HEK293 (cell line): Measurements from ENCODE around the gene CD274.
A peak's percentile ranks its signal among the peaks of the same experiment; 100 is the strongest.

Experiments
- GLI4 ChIP-seq: fragments of 450-650 bp; formaldehyde crosslinking; IDR thresholded peaks from 2 replicates; pipeline ENCODE4 v1.5.1; 2016; ENCODE audit warnings: missing biosample characterization, missing genetic modification characterization
- HOXD13 ChIP-seq: sonication (generic); formaldehyde crosslinking; IDR thresholded peaks from 2 replicates; pipeline ENCODE4 v1.8.0; 2022; ENCODE audit warnings: missing genetic modification reagents, borderline replicate concordance
- KLF16 ChIP-seq: fragments of 450-650 bp; formaldehyde crosslinking; IDR thresholded peaks from 2 replicates; pipeline ENCODE4 v1.5.1; 2017; ENCODE audit warnings: missing biosample characterization, missing genetic modification characterization
- KLF8 ChIP-seq: fragments of 450-650 bp; formaldehyde crosslinking; IDR thresholded peaks from 2 replicates; pipeline ENCODE4 v1.5.1; 2016; ENCODE audit warnings: missing biosample characterization, missing genetic modification characterization
- YY1 ChIP-seq: fragments of 450-650 bp; formaldehyde crosslinking; IDR thresholded peaks from 2 replicates; pipeline ENCODE4 v1.5.1; 2018; ENCODE audit warnings: missing biosample characterization, missing genetic modification characterization
- ZBTB20 ChIP-seq: fragments of 450-650 bp; formaldehyde crosslinking; IDR thresholded peaks from 2 replicates; pipeline ENCODE4 v1.5.1; 2016; ENCODE audit warnings: missing biosample characterization, missing genetic modification characterization
- ZFP37 ChIP-seq: fragments of 450-650 bp; formaldehyde crosslinking; IDR thresholded peaks from 2 replicates; pipeline ENCODE4 v1.5.1; 2016; ENCODE audit warnings: missing biosample characterization, missing genetic modification characterization
- ZNF112 ChIP-seq: fragments of 450-650 bp; formaldehyde crosslinking; IDR thresholded peaks from 2 replicates; pipeline ENCODE4 v1.5.0; 2017; ENCODE audit warnings: missing biosample characterization, missing genetic modification characterization
- ZNF169 ChIP-seq: fragments of 450-650 bp; formaldehyde crosslinking; IDR thresholded peaks from 2 replicates; pipeline ENCODE4 v1.5.1; 2016; ENCODE audit warnings: missing biosample characterization, missing genetic modification characterization
- ZNF239 ChIP-seq: fragments of 450-650 bp; formaldehyde crosslinking; IDR thresholded peaks from 2 replicates; pipeline ENCODE4 v1.5.1; 2016; ENCODE audit warnings: missing biosample characterization, missing genetic modification characterization
- ZNF341 ChIP-seq: fragments of 450-650 bp; formaldehyde crosslinking; IDR thresholded peaks from 2 replicates; pipeline ENCODE4; 2016; ENCODE audit warnings: low read depth, missing biosample characterization, missing genetic modification characterization
- ZNF530 ChIP-seq: fragments of 450-650 bp; formaldehyde crosslinking; IDR thresholded peaks from 2 replicates; pipeline ENCODE4 v1.5.1; 2016; ENCODE audit warnings: low read depth, missing biosample characterization, missing genetic modification characterization
- ZNF560 ChIP-seq: fragments of 450-650 bp; formaldehyde crosslinking; IDR thresholded peaks from 2 replicates; pipeline ENCODE4 v1.5.1; 2017; ENCODE audit warnings: missing biosample characterization, missing genetic modification characterization, borderline replicate concordance
- ZNF561 ChIP-seq: fragments of 450-650 bp; IDR thresholded peaks from 2 replicates; pipeline ENCODE4 v1.5.1; 2018; ENCODE audit warnings: missing biosample characterization, missing genetic modification characterization, borderline replicate concordance
- ZNF596 ChIP-seq: fragments of 450-650 bp; IDR thresholded peaks from 2 replicates; pipeline ENCODE4 v1.5.0; 2018; ENCODE audit warnings: missing biosample characterization, mild to moderate bottlenecking, missing genetic modification characterization, moderate library complexity
- ZNF600 ChIP-seq: fragments of 450-650 bp; formaldehyde crosslinking; IDR thresholded peaks from 2 replicates; pipeline ENCODE4 v1.5.1; 2016; ENCODE audit warnings: missing biosample characterization, missing genetic modification characterization
- ZNF610 ChIP-seq: fragments of 450-650 bp; formaldehyde crosslinking; IDR thresholded peaks from 2 replicates; pipeline ENCODE4 v1.5.1; 2016; ENCODE audit warnings: missing biosample characterization, missing genetic modification characterization, borderline replicate concordance
- ZNF624 ChIP-seq: fragments of 450-650 bp; formaldehyde crosslinking; IDR thresholded peaks from 2 replicates; pipeline ENCODE4 v1.5.1; 2017; ENCODE audit warnings: missing biosample characterization, missing genetic modification characterization
- ZNF830 ChIP-seq: fragments of 450-650 bp; IDR thresholded peaks from 2 replicates; pipeline ENCODE4 v1.5.0; 2018; ENCODE audit warnings: missing biosample characterization, missing genetic modification characterization, low read depth, mild to moderate bottlenecking, moderate library complexity
- ZNF843 ChIP-seq: fragments of 450-650 bp; formaldehyde crosslinking; IDR thresholded peaks from 2 replicates; pipeline ENCODE4 v1.5.1; 2016; ENCODE audit warnings: missing biosample characterization, missing genetic modification characterization
- ZXDB ChIP-seq: fragments of 450-650 bp; formaldehyde crosslinking; IDR thresholded peaks from 2 replicates; pipeline ENCODE4 v1.5.1; 2016; ENCODE audit warnings: missing biosample characterization, missing genetic modification characterization
- TF ChIP-seq, protein P1 (sequence below): fragments of 450-650 bp; formaldehyde crosslinking; IDR thresholded peaks from 2 replicates; pipeline ENCODE4 v1.5.1; 2016; ENCODE audit warnings: missing biosample characterization, missing genetic modification characterization
- TF ChIP-seq, protein P2 (sequence below): fragments of 450-650 bp; formaldehyde crosslinking; IDR thresholded peaks from 2 replicates; pipeline ENCODE4 v1.5.1; 2017; ENCODE audit warnings: missing biosample characterization, missing genetic modification characterization
- TF ChIP-seq, protein P3 (sequence below): fragments of 450-650 bp; formaldehyde crosslinking; IDR thresholded peaks from 2 replicates; pipeline ENCODE4 v1.5.1; 2016; ENCODE audit warnings: missing biosample characterization, missing genetic modification characterization
- TF ChIP-seq, protein P4 (sequence below): fragments of 450-650 bp; formaldehyde crosslinking; IDR thresholded peaks from 2 replicates; pipeline ENCODE4 v1.5.1; 2016; ENCODE audit warnings: missing biosample characterization, missing genetic modification characterization
- TF ChIP-seq, protein P5 (sequence below): fragments of 450-650 bp; IDR thresholded peaks from 2 replicates; pipeline ENCODE4 v1.5.1; 2018; ENCODE audit warnings: missing biosample characterization, mild to moderate bottlenecking, missing genetic modification characterization
- TF ChIP-seq, protein P6 (sequence below): fragments of 450-650 bp; formaldehyde crosslinking; conservative IDR thresholded peaks from 2 replicates; pipeline ENCODE4 v1.5.1; 2016; ENCODE audit warnings: low read depth, missing biosample characterization, missing genetic modification characterization

CD274 gene

DNA sequence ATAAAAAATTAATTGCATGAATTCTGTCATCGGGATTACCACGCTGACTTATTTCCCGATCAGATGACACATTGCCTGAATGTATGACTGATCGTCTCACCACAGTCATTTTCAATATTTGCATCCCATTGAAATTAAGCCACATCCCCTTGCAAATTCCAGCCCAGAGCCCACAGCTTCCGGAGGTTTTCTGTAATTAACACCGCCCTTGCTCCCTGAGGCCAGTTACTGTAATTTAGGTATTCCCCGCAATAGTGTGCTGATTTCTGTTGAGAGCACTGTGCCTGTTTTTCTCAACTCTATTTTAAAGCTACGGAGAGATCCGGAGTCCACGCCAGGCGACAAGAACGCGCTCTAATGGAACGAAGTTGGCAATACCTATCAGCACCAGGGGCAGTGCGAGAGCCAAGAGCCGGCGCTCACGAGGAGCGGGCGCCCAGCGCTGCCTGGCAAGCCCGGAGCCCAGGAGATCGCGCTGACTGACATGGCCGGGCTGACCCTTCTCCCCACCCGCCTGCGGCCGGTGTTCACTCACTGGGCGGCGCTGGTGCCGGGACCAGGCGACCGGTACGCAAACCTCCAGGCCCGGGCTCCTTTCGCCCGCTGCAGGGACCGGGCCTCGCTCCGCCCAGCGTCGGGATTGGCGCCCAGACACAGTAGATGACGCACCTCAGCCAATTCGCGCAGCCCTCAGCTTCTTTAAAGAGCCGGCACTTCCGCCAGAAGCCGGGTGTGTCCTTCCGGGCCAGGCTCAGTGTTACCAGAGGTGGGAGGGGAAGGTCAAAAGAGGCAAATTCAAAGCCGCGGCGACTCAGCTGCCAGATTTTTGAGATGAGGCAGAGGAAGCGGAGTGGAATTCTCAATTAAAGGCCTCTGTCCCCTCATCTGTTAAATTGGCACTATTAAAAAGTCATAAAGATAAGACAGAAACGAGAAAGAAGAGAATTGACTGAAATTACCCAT, 12.8 kb upstream of the CD274 start, which contains the start of gene PLGRKT (continued):
- TF ChIP-seq, protein P1, sequence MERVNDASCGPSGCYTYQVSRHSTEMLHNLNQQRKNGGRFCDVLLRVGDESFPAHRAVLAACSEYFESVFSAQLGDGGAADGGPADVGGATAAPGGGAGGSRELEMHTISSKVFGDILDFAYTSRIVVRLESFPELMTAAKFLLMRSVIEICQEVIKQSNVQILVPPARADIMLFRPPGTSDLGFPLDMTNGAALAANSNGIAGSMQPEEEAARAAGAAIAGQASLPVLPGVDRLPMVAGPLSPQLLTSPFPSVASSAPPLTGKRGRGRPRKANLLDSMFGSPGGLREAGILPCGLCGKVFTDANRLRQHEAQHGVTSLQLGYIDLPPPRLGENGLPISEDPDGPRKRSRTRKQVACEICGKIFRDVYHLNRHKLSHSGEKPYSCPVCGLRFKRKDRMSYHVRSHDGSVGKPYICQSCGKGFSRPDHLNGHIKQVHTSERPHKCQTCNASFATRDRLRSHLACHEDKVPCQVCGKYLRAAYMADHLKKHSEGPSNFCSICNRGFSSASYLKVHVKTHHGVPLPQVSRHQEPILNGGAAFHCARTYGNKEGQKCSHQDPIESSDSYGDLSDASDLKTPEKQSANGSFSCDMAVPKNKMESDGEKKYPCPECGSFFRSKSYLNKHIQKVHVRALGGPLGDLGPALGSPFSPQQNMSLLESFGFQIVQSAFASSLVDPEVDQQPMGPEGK (tag by site-specific recombination) = 0 out of 2 replicates have a peak, but pooled peaks have one; percentile 23
- 0 out of 2 replicates have a peak, but pooled peaks have one; percentile 20 for TF ChIP-seq ZNF843
- TF ChIP-seq, protein P2, sequence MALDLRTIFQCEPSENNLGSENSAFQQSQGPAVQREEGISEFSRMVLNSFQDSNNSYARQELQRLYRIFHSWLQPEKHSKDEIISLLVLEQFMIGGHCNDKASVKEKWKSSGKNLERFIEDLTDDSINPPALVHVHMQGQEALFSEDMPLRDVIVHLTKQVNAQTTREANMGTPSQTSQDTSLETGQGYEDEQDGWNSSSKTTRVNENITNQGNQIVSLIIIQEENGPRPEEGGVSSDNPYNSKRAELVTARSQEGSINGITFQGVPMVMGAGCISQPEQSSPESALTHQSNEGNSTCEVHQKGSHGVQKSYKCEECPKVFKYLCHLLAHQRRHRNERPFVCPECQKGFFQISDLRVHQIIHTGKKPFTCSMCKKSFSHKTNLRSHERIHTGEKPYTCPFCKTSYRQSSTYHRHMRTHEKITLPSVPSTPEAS (tag by site-specific recombination) = peak; percentile 10; the same call in 1 of the 2 replicates
- TF ChIP-seq, protein P3, sequence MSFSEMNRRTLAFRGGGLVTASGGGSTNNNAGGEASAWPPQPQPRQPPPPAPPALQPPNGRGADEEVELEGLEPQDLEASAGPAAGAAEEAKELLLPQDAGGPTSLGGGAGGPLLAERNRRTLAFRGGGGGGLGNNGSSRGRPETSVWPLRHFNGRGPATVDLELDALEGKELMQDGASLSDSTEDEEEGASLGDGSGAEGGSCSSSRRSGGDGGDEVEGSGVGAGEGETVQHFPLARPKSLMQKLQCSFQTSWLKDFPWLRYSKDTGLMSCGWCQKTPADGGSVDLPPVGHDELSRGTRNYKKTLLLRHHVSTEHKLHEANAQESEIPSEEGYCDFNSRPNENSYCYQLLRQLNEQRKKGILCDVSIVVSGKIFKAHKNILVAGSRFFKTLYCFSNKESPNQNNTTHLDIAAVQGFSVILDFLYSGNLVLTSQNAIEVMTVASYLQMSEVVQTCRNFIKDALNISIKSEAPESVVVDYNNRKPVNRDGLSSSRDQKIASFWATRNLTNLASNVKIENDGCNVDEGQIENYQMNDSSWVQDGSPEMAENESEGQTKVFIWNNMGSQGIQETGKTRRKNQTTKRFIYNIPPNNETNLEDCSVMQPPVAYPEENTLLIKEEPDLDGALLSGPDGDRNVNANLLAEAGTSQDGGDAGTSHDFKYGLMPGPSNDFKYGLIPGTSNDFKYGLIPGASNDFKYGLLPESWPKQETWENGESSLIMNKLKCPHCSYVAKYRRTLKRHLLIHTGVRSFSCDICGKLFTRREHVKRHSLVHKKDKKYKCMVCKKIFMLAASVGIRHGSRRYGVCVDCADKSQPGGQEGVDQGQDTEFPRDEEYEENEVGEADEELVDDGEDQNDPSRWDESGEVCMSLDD (tag by site-specific recombination) = no peak
- TF ChIP-seq, protein P4, sequence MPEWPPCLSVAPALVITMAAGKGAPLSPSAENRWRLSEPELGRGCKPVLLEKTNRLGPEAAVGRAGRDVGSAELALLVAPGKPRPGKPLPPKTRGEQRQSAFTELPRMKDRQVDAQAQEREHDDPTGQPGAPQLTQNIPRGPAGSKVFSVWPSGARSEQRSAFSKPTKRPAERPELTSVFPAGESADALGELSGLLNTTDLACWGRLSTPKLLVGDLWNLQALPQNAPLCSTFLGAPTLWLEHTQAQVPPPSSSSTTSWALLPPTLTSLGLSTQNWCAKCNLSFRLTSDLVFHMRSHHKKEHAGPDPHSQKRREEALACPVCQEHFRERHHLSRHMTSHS = no peak
- TF ChIP-seq ZNF596 = 0 out of 2 replicates have a peak, but pooled peaks have one; percentile 13
- TF ChIP-seq ZNF830 (tag by site-specific recombination) = no peak
- TF ChIP-seq ZNF341 (tag by site-specific recombination) = peak; percentile 47
- no peak for TF ChIP-seq ZNF112 (tag by site-specific recombination)
- TF ChIP-seq ZNF239 (tag by site-specific recombination) = no peak
- TF ChIP-seq GLI4 = no peak
- TF ChIP-seq ZNF600 (tag by site-specific recombination) = peak; percentile 63
- peak; percentile 87 for TF ChIP-seq ZXDB (tag by site-specific recombination)
- TF ChIP-seq, protein P5, sequence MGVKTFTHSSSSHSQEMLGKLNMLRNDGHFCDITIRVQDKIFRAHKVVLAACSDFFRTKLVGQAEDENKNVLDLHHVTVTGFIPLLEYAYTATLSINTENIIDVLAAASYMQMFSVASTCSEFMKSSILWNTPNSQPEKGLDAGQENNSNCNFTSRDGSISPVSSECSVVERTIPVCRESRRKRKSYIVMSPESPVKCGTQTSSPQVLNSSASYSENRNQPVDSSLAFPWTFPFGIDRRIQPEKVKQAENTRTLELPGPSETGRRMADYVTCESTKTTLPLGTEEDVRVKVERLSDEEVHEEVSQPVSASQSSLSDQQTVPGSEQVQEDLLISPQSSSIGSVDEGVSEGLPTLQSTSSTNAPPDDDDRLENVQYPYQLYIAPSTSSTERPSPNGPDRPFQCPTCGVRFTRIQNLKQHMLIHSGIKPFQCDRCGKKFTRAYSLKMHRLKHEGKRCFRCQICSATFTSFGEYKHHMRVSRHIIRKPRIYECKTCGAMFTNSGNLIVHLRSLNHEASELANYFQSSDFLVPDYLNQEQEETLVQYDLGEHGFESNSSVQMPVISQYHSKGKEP (tag by site-specific recombination) = peak; percentile 35; the same call in 1 of the 2 replicates
- 0 out of 2 replicates have a peak, but pooled peaks have one; percentile 59 for TF ChIP-seq ZFP37 (tag by site-specific recombination)
- no peak for TF ChIP-seq ZNF560 (tag by site-specific recombination)
- peak; percentile 43; the same call in 1 of the 2 replicates for TF ChIP-seq KLF16 (tag by site-specific recombination)
- no peak for TF ChIP-seq ZNF169 (tag by site-specific recombination)
- peak; percentile 49; the same call in 1 of the 2 replicates for TF ChIP-seq ZNF561 (tag by site-specific recombination)
- TF ChIP-seq ZNF530 (tag by site-specific recombination) = no peak
- peak; percentile 87 for TF ChIP-seq ZBTB20 (tag by site-specific recombination)
- TF ChIP-seq KLF8 (tag by site-specific recombination) = peak; percentile 76
- peak; percentile 34; the same call in 1 of the 2 replicates for TF ChIP-seq YY1 (tag by site-specific recombination)
- TF ChIP-seq, protein P6, sequence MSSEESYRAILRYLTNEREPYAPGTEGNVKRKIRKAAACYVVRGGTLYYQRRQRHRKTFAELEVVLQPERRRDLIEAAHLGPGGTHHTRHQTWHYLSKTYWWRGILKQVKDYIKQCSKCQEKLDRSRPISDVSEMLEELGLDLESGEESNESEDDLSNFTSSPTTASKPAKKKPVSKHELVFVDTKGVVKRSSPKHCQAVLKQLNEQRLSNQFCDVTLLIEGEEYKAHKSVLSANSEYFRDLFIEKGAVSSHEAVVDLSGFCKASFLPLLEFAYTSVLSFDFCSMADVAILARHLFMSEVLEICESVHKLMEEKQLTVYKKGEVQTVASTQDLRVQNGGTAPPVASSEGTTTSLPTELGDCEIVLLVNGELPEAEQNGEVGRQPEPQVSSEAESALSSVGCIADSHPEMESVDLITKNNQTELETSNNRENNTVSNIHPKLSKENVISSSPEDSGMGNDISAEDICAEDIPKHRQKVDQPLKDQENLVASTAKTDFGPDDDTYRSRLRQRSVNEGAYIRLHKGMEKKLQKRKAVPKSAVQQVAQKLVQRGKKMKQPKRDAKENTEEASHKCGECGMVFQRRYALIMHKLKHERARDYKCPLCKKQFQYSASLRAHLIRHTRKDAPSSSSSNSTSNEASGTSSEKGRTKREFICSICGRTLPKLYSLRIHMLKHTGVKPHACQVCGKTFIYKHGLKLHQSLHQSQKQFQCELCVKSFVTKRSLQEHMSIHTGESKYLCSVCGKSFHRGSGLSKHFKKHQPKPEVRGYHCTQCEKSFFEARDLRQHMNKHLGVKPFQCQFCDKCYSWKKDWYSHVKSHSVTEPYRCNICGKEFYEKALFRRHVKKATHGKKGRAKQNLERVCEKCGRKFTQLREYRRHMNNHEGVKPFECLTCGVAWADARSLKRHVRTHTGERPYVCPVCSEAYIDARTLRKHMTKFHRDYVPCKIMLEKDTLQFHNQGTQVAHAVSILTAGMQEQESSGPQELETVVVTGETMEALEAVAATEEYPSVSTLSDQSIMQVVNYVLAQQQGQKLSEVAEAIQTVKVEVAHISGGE (tag by site-specific recombination) = peak; percentile 87
- peak; percentile 67; the same call in 1 of the 2 replicates for TF ChIP-seq ZNF610 (tag by site-specific recombination)
- peak; percentile 69; the same call in 1 of the 2 replicates for TF ChIP-seq HOXD13 (CRISPR knock-in tag)
- no peak for TF ChIP-seq ZNF624 (tag by site-specific recombination)
